Esophagus squamous epithelium (tissue), 5 donors: ENCODE measurements around the gene RBMX. TPM values are rescaled to one million over a fixed set of nuclear protein-coding genes. Genes with fewer than 3 reads are reported as not detected.

Experiments
- DNase-seq: peaks from one replicate; lab custom pipeline; 2025; lab: John Stamatoyannopoulos, UW
- H3K27ac ChIP-seq, 4 donors: fragments of 200-600 bp; sonication (generic); one replicate each; pipeline ENCODE4 v1.5.1; 2016 to 2019; ENCODE audit warnings: mild to moderate bottlenecking in 1 of 4
- H3K27me3 ChIP-seq, 4 donors: fragments of 200-600 bp; sonication (generic); 1 replicate in 3 of 4; 2 replicates in 1 of 4; pipeline versions ENCODE4 v1.5.1 to v1.6.0; 2017 to 2021; ENCODE audit warnings: antibody characterized with exemption in 1 of 4
- H3K36me3 ChIP-seq, 3 donors: fragments of 200-600 bp; sonication (generic); one replicate each; pipeline ENCODE4 v1.5.1; 2016 to 2019
- H3K4me1 ChIP-seq, 3 donors: fragments of 200-600 bp; sonication (generic); one replicate each; pipeline ENCODE4 v1.5.1; 2017 to 2019
- H3K4me3 ChIP-seq, 4 donors: fragments of 200-600 bp; sonication (generic); 1 replicate in 3 of 4; 2 replicates in 1 of 4; pipeline ENCODE4 v1.5.1; 2016 to 2019; ENCODE audit warnings: mild to moderate bottlenecking in 2 of 4, moderate library complexity in 1 of 4
- H3K9me3 ChIP-seq, 3 donors: fragments of 200-600 bp; sonication (generic); one replicate each; pipeline ENCODE4 v1.5.1; 2016 to 2019
- CTCF ChIP-seq, 6 experiments: fragments of 450-650 bp in 4 of 6; fragments of 200-600 bp in 2 of 6; sonication (generic) in 2 of 6; IDR thresholded peaks; one replicate each; pipeline ENCODE4 v1.5.1; 2016 to 2019; ENCODE audit warnings: antibody characterized with exemption in 6 of 6, mild to moderate bottlenecking in 4 of 6, moderate library complexity in 4 of 6
- POLR2A ChIP-seq, 4 donors: fragments of 450-650 bp; IDR thresholded peaks; one replicate each; pipeline ENCODE4 v1.6.1; 2017; ENCODE audit warnings: antibody characterized with exemption in 4 of 4, mild to moderate bottlenecking in 4 of 4, moderate library complexity in 3 of 4
- WGBS, 2 donors: methylation state at CpG; one replicate each; pipeline ENCODE4 v1.1.5; 2018; 5-methylcytosine and 5-hydroxymethylcytosine counted together
- intact Hi-C: fragments of 100-400 bp; cut with DNase I; formaldehyde crosslinking; loops from one replicate; pipeline ENCODE4 v1.15.0; 2022
- total RNA-seq, 4 donors: library from RNA; depleted of rRNA; stranded (reverse); fragments of >200 nt; gene quantifications; one replicate each; pipeline ENCODE4 v1.1.0, GENCODE V29; 2016
- donor health status: DM: yes; HTN: yes; CAD: no.

The RBMX gene
- total RNA-seq, 4 donors from 2014 or later: 125 to 220 (median 205) TPM

- Histone ChIP-seq H3K27ac (peak overlapping the region in 3 of 4 donors; percentile 15 to 89 (median 86)), H3K4me1 (peaks cover 0 to 23% (median 0%) of the 10 kb centered on the region in 3 donors), H3K27me3 (no peaks in the 10 kb centered on the region), H3K9me3 (no peaks in the 10 kb centered on the region), H3K4me3 (peak overlapping the region in 3 of 4 donors; percentile 58 to 66 (median 64)), H3K36me3 (no peaks in the 10 kb centered on the region)
- 3 to 52% methylated on average over 4 of the region's 4 CpGs for WGBS, 2 donors
- DNase-seq: no peak
- intact Hi-C loops: no loop called here
- TF ChIP-seq POLR2A (IDR thresholded peaks at IDR 0.05) (no peak), CTCF (IDR thresholded peaks at IDR 0.05) (no peak)
These were observed 30.1 kb upstream of the RBMX start for GRCh38 chrX:136910565-136911035.

GRCh38 chrX:136909706-136910564, 29.4 kb upstream of the RBMX start:
- Histone ChIP-seq H3K4me3 (peak overlapping the region; percentile 46 to 66 (median 61)), H3K27ac (peak overlapping the region; percentile 68 to 89 (median 86)), H3K9me3 (no peaks in the 10 kb centered on the region), H3K36me3 (no peaks in the 10 kb centered on the region), H3K27me3 (no peaks in the 10 kb centered on the region), H3K4me1 (peaks cover 0 to 23% (median 0%) of the 10 kb centered on the region in 3 donors)
- peak; percentile 4 for DNase-seq
- intact Hi-C loops: no loop called here
- WGBS, 2 donors: 1 to 35% methylated on average over 14 to 18 of the region's 26 CpGs
- TF ChIP-seq POLR2A (IDR thresholded peaks at IDR 0.05): peak in 2 of 4 donors; percentile 13 to 45
- TF ChIP-seq CTCF (IDR thresholded peaks at IDR 0.05): peak in 1 of 6 experiments; percentile 3

- Histone ChIP-seq H3K36me3 (no peaks in the 10 kb centered on the region), H3K4me3 (peak overlapping the region; percentile 46 to 66 (median 61)), H3K27ac (peak overlapping the region; percentile 68 to 89 (median 86)), H3K4me1 (peaks cover 0 to 23% (median 0%) of the 10 kb centered on the region in 3 donors), H3K27me3 (no peaks in the 10 kb centered on the region), H3K9me3 (no peaks in the 10 kb centered on the region)
- TF ChIP-seq CTCF (IDR thresholded peaks at IDR 0.05): no peak
- TF ChIP-seq POLR2A (IDR thresholded peaks at IDR 0.05): no peak
- DNase-seq: peak; percentile 7
- intact Hi-C loops: no loop called here
- no CpG with 5 or more reads among the region's 47 CpGs for WGBS, 2 donors
These were observed 28.7 kb upstream of the RBMX start for GRCh38 chrX:136909119-136909705.

GRCh38 chrX:136907621-136908020, 27.1 kb upstream of the RBMX start:
- no peaks in the 10 kb centered on the region for H3K36me3 ChIP-seq
- H3K9me3 ChIP-seq: no peaks in the 10 kb centered on the region
- 41 to 85% methylated on average over 7 to 10 of the region's 11 CpGs for WGBS, 2 donors
- H3K4me1 ChIP-seq: peaks cover 0 to 19% (median 0%) of the 10 kb centered on the region in 3 donors
- no peak overlapping the region for H3K27ac ChIP-seq
- DNase-seq: no peak
- no peaks in the 10 kb centered on the region for H3K27me3 ChIP-seq
- intact Hi-C loops: no loop called here
- no peak overlapping the region for H3K4me3 ChIP-seq
- TF ChIP-seq CTCF (IDR thresholded peaks at IDR 0.05) (no peak), POLR2A (IDR thresholded peaks at IDR 0.05) (no peak)
